Right lobe of liver (tissue), 6 donors: ENCODE data around the gene GRIK1. TPM values are rescaled to one million over a fixed set of nuclear protein-coding genes. Genes with fewer than 3 reads are reported as not detected.

ENCODE experiments used
- ATAC-seq, 4 donors: fragments of 200-7000 bp; cut with Tn5 transposase; one replicate each; pipeline ENCODE4 v1.9.1; 2020; ENCODE audit warnings: mild to moderate bottlenecking in 4 of 4, moderate library complexity in 4 of 4
- DNase-seq, 3 donors: peaks; one replicate each; pipeline ENCODE4 v3.0.0-alpha.2; 2020
- H3K27ac ChIP-seq, 3 donors: fragments of 200-600 bp; one replicate each; pipeline ENCODE4 v1.8.0; 2022
- H3K27me3 ChIP-seq, 2 donors: fragments of 200-600 bp; one replicate each; pipeline ENCODE4 v1.8.0; 2022
- H3K36me3 ChIP-seq, 4 donors: fragments of 200-600 bp; sonication (generic) in 1 of 4; one replicate each; pipeline versions ENCODE4 v1.5.1 to v1.8.0; 2017 to 2022; ENCODE audit warnings: control low read depth in 1 of 4
- H3K4me1 ChIP-seq, 4 donors: fragments of 200-600 bp; sonication (generic) in 1 of 4; one replicate each; pipeline versions ENCODE4 v1.5.1 to v1.8.0; 2017 to 2022; ENCODE audit warnings: control low read depth in 1 of 4
- H3K4me3 ChIP-seq, 3 donors: fragments of 200-600 bp; one replicate each; pipeline ENCODE4 v1.8.0; 2022
- H3K9me3 ChIP-seq, 4 donors: fragments of 200-600 bp; sonication (generic) in 1 of 4; one replicate each; pipeline versions ENCODE4 v1.5.1 to v1.8.0; 2017 to 2022; ENCODE audit warnings: control low read depth in 1 of 4
- POLR2A ChIP-seq: fragments of 450-650 bp; IDR thresholded peaks from one replicate; pipeline ENCODE4 v1.6.1; 2017; ENCODE audit warnings: antibody characterized with exemption, mild to moderate bottlenecking
- WGBS: methylation state at CpG from one replicate; pipeline ENCODE4 v1.1.6; 2018; ENCODE audit warnings: low coverage, low lambda C conversion rate; ENCODE audit not compliant: insufficient coverage; ENCODE audit errors: missing lambda C conversion rate; 5-methylcytosine and 5-hydroxymethylcytosine counted together
- intact Hi-C, 2 donors: fragments of 100-400 bp; cut with DNase I; formaldehyde crosslinking; loops; one replicate each; pipeline versions ENCODE4 v1.11.2 to v1.14.1; 2022
- total RNA-seq, 6 experiments: library from RNA; depleted of rRNA in 2 of 6; stranded (reverse); fragments of >200 nt in 2 of 6; fragmentation: NEBNext Ultra II Directional in 3 of 6; extraction: Animal tissue kit (Norgen Biotek cat#: 25700) in 3 of 6; gene quantifications; one replicate each; pipeline versions ENCODE4 v1.1.0 to v1.2.4, GENCODE V29; 2016 to 2023
- TF ChIP-seq, protein P1 (sequence below), 4 donors: fragments of 200-600 bp in 3 of 4; fragments of 450-650 bp in 1 of 4; IDR thresholded peaks; one replicate each; pipeline versions ENCODE4 v1.5.1 to v1.8.0; 2016 to 2022; ENCODE audit warnings: antibody characterized with exemption in 4 of 4, mild to moderate bottlenecking in 2 of 4
- donor health status: DM: no; HTN: yes; CAD: no.
- donor health status: DM: no; HTN: no; CAD: no.
- donor health status: DM: no; HTN: no; CAD: no.
- donor health status: DM: no; HTN: yes; CAD: no.
- donor health status: DM: no; HTN: yes; CAD: no.

GRIK1 gene
- total RNA-seq, 6 experiments from 2014 or later, result not detected

DNA sequence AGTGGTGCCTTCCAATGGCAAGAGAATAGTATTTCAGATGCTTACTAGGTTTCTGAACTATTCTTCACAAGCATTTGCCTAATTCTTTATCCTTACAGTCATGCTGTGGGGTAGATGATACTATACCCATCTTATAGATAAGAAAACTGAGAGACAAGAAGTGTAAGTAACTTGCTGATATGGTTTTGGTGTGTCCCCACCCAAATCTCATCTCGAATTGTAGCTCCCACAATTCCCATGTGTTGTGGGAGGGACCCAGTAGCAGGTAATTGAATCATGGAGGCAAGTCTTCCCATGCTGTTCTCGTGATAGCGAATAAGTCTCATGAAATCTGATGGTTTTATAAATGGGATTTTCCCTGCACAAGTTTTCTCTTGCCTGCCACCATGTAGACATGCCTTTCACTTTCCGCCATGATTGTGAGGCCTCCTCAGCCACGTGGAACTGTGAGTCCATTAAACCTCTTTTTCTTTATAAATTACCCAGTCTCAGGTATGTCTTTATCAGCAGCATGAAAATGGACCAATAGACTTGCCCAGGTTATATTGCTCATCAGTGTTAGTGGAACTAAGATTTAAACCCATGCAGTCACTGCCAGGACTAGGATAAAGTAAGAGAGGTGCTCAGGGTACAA, 298.7 kb downstream of the GRIK1 start:
- Histone ChIP-seq H3K27me3 (no peaks in the 10 kb centered on the region), H3K9me3 (no peaks in the 10 kb centered on the region), H3K4me1 (no peaks in the 10 kb centered on the region), H3K27ac (no peak overlapping the region), H3K36me3 (no peaks in the 10 kb centered on the region), H3K4me3 (no peak overlapping the region)
- no peak for TF ChIP-seq POLR2A
- TF ChIP-seq, protein P1, sequence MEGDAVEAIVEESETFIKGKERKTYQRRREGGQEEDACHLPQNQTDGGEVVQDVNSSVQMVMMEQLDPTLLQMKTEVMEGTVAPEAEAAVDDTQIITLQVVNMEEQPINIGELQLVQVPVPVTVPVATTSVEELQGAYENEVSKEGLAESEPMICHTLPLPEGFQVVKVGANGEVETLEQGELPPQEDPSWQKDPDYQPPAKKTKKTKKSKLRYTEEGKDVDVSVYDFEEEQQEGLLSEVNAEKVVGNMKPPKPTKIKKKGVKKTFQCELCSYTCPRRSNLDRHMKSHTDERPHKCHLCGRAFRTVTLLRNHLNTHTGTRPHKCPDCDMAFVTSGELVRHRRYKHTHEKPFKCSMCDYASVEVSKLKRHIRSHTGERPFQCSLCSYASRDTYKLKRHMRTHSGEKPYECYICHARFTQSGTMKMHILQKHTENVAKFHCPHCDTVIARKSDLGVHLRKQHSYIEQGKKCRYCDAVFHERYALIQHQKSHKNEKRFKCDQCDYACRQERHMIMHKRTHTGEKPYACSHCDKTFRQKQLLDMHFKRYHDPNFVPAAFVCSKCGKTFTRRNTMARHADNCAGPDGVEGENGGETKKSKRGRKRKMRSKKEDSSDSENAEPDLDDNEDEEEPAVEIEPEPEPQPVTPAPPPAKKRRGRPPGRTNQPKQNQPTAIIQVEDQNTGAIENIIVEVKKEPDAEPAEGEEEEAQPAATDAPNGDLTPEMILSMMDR (IDR thresholded peaks at IDR 0.05), result no peak
- DNase-seq, result no peak
- intact Hi-C loops, result no loop called here
- ATAC-seq, result no peak
- 66% methylated on average over 4 of the region's 5 CpGs for WGBS

GRCh38 chr21:29640080-29640508, 299.7 kb downstream of the GRIK1 start:
- Histone ChIP-seq H3K4me3 (no peak overlapping the region), H3K27me3 (no peaks in the 10 kb centered on the region), H3K4me1 (no peaks in the 10 kb centered on the region), H3K9me3 (no peaks in the 10 kb centered on the region), H3K27ac (no peak overlapping the region), H3K36me3 (no peaks in the 10 kb centered on the region)
- intact Hi-C loops, result no loop called here
- no peak for TF ChIP-seq POLR2A
- TF ChIP-seq, protein P1 (IDR thresholded peaks at IDR 0.05), result no peak
- DNase-seq (no peak), ATAC-seq (peak in 1 of 4 donors; percentile 28)
- WGBS, result 50% methylated on average over 2 of the region's 2 CpGs

DNA sequence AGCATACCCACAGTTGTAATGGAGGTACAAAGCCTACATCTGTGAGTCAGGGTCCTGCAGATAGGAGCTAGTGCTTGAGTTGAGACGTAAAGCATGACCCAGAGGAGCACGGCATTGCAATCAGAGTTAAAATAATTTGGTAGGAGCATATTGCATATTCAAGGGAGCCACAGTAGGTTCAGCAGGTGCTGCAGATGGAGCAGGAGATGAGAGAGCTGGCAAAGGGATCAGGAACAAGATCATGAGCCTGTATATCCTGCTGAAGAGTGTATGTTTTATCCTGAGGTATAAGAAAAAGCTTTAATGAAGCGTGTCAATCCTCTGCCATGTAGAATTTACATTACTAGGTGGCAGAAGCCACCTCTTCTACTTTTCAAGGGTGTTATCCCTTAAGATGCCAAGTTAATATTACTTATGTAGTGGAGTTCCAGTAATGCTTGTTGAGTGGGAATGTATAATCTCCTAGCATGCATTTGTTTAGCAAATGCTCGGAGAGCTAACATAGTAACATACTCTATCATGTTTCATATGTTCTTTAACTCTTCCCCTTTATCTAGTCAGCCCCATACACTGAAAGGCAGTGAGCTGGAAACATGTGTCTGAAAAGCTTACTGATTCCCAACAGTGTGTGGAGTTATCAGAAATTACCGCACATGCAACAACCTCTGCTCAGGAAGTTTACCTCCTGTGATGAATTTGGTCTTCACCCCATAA, 300.3 kb downstream of the GRIK1 start:
- intact Hi-C loops, result no loop called here
- TF ChIP-seq, protein P1 (IDR thresholded peaks at IDR 0.05), result no peak
- TF ChIP-seq POLR2A, result no peak
- Histone ChIP-seq H3K27ac (no peak overlapping the region), H3K4me1 (no peaks in the 10 kb centered on the region), H3K36me3 (no peaks in the 10 kb centered on the region), H3K4me3 (no peak overlapping the region), H3K27me3 (no peaks in the 10 kb centered on the region), H3K9me3 (no peaks in the 10 kb centered on the region)
- ATAC-seq, result no peak
- DNase-seq, result no peak
- 76% methylated on average over 5 of the region's 5 CpGs for WGBS

DNA sequence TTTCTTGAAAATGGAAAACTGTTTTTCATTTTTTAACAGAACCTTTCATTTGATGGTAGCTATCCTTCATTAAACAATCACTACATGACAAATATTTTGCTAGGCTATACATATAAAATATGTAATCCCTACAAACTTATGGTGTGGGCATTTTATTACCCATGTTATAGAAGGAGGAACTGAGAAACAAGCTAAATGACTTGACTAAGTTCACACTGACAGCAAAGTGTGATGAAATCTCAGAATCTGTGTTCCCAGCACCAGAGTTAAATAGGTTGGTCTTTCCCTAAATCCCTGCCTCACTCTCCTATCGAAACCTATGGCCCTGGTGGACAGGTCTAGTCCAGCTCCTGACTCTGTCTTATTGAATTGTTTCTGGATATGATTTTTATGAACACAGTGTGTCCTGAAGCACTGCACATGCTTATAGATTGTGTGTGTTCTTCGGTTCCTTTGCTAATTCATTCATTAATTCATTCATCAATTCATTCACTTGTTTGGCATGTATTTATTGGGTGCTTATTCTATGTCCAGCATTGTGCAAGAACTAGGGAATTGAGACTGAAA, 301.0 kb downstream of the GRIK1 start:
- 76% methylated on average over 2 of the region's 2 CpGs for WGBS
- Histone ChIP-seq H3K4me3 (no peak overlapping the region), H3K36me3 (no peaks in the 10 kb centered on the region), H3K4me1 (no peaks in the 10 kb centered on the region), H3K27ac (no peak overlapping the region), H3K9me3 (no peaks in the 10 kb centered on the region), H3K27me3 (no peaks in the 10 kb centered on the region)
- DNase-seq, result no peak
- intact Hi-C loops, result no loop called here
- no peak for ATAC-seq
- TF ChIP-seq, protein P1 (IDR thresholded peaks at IDR 0.05), result no peak
- no peak for TF ChIP-seq POLR2A
